GM18861 (cell line): ENCODE data around the gene TBC1D30.
"Not testable (repeated sequence)": the region's sequence is repeated elsewhere in the genome, so short reads cannot be mapped to it uniquely, and the experiment has no call there.

ENCODE experiments used
- ATAC-seq: cut with Tn5 transposase; IDR thresholded peaks from one replicate; pipeline ENCODE4 v1.9.1; 2021; ENCODE audit not compliant: unreplicated experiment

Gene TBC1D30

DNA sequence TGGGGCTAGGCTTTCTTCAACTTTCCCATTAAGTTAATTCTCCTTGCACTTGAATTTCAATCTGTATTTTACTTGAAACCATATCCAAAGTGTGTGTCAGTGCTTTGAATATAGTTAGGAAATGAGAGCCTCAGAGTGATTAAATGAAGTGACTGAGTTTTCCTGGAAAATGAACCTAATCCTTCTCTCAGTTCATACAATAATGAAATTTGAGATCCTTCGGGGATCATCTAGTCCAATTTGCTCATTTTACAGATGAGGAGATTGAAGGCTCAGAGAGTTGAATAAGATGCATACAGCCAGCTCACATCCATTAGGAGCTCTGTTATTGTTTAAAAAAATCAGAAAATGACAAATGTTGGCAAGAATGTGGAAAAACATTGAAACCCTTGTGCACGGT, 18.3 kb upstream of the TBC1D30 start:
- no peak for ATAC-seq

DNA sequence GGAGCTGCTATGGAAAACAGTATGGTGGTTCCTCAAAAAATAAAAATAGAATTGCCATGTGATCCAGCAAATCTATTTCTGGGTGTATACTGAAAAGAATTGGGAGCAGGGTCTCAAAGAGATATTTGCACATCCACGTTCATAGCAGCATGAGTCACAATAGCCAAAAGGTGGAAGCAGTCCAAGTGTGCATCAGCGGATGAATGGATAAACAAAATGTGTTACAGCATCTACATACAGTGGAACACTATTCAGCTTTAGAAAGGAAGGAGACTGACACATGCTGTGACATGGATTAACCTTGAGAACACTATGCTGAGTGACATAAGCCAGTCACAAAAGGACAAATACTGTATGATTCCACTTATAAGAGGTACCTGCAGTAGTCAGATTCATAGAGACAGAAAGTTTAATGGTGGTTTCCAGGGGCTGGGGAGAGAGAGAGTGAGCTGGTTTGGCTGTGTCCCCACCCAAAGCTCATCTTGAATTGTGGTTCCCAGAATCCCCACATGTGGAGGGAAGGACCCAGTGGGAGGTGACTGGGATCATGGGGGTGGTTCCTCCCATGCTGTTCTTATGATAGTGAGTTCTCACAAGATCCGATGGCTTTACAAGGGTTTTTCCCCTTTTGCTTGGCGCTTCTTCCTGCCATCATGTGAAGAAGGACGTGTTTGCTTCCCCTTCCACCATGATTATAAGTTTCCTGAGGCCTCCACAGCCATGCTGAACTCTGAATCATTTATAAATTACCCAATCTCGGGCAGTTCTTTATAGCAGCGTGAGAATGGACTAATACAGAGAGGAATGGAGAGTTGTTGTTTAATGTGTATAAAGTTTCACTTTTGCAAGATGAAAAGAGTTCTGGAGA, 17.6 kb upstream of the TBC1D30 start:
- ATAC-seq: no peak

DNA sequence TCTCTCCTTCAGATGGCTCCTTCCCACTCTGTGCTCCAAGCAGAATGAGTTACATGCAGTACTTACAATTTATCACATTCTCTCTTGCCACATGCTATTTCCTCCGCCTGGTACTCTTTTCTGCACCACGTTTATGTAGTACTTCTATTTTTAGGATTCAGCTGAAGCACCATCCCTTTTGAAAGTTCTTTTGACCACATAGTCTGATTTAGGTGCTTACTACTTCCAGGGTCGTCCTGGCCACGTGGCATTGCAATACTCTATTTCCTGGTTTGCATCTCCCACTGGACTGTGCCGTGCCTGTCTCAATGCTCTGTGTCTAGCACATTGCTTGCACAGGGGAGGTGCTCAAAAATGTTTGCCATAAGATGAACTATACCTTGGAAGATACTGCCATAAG, 16.3 kb upstream of the TBC1D30 start:
- no peak for ATAC-seq

DNA sequence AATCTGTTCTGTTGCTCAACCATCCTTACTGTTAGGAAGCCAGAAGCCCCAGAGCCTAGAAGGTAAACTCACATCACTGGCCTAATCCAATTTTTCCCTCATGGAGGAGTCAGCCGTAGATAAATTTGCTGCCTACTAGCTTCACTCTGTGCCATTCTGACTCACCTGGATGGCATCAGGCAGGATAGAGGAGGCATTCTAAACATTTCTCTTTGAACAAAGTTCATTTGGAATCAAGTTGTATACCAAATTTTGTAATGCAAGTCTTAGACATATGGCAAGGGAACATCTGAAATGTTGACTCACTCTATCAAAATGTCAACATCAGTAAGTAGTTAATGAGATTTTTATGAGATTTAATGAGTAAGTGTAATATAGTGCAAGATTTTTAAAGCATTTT, 13.6 kb upstream of the TBC1D30 start:
- ATAC-seq: no peak

DNA sequence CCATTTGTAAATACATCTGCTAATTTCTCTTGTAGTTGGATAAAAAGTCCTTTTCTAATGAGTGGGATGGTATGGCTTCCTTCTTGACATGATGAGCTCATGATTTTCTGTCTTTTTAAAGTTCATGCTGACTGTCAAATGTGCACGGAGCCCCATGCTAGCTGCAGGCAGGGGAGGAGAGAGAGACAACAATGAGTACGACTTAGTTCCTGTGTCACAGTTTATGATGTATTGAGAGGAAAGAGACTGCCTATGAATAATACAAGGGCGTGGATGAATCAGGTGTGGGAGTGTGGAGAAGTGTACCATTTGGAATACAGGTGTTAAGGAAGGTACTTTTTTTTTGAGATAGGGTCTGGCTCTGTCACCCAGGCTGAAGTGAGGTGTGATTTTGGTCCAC, 10.7 kb upstream of the TBC1D30 start:
- ATAC-seq: no peak

DNA sequence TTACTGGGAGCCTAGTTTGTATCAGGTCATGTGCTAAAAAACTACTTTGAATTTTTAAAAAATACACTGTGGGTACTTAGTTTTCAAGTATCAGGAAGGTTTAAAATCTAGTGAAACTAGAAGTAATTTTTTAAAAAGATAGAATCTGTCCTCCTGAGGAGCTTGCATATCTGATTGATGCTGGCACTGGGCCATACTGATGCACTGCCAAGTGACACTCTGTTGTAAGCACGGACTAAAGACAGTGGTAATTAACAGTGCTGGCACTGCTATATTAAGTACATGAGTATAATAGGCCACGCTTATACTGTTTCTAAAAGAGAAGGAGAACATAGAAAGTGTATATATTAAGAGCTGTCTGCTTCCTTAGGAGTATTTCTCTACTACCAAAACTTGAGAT, 10.0 kb upstream of the TBC1D30 start:
- no peak for ATAC-seq

DNA sequence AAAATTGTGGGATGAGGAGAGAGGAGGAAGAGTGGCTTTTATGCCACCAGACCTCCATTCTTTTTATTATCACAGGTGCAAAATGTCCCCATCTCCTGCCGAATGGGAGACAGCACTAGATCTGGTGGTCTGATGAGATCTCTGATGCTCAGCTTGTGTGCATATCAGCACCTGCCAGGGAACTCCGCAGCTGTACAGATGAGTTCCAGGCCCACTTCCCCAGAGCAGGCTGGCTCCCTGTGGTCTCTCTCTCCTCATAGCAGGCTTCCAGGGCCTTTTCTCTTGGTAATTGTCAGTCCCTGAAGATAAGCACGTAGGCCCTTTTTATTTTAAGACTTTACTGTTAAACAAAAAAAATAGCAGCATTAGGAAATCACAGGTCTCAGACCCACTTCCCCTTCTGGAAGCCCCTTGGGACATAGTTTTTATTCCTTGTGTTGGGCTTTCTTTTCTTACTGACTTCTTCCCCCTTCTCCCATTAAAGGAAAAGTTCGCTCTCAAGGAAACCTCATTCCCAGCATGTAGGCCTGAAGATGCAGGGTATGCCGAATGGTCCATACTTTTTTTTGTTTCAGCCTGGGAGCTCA, 4.5 kb upstream of the TBC1D30 start:
- ATAC-seq: no peak

DNA sequence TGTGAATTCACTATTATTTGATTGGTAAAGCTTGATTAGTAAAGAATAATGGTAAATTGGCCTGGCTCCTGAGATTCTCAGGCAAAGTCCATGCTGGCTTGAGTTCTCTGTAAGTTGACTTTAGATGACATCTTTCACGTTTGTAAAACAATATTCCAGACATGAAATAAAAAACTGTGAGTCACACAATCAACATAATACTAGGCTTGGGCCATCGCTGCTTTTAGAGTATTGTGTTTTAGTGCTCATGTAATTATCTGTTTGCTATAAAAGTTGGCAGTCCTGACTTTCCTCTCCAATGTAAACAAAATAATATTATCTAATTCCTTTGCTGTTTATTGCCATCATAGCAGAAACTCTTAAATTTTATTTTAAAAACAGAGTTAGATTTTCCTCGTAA, 3.9 kb upstream of the TBC1D30 start:
- ATAC-seq: no peak

DNA sequence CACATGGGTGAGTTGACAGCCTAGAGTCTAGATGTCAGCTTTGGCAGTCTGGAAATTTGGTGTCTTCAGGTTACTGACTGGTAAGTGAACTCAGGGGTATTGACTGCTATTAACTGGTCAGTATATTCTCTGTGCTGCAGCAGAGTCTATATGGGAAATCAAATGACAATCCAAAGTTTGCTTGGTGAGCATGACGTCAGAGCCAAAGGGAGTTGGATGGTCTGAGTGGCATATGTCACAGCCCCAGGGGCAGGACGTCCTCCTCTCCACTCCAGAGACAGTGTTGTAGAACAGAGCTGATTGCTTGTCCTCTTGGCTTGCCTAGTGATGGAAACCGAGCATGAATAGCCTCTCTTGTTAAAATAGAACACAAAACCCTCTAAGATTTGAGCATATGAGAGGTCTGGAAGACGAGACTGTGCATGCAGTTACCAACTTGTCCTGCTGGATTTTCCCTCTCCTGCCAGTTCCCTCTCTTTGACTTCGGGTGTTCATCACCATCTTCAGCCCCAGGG, 3.3 kb upstream of the TBC1D30 start:
- no peak for ATAC-seq

DNA sequence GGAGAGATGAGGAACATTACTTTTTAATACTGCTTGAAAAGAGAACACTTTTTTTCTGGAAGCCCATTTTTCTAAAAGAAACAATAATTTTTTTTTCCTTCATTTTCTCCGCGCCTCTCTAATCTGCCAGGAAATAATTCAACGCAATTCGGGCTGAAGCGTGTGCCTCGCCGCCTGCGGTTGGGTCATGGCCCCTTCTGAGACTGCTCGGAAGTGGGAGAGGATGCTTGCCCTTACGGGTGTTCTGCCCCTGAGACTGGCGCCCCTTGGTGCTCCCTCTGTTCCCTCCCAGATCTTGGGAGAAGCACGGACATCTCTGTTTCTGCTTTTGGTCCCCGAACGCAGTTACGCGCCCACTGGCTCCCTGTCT, 332 bp upstream of the TBC1D30 start:
- no peak for ATAC-seq

DNA sequence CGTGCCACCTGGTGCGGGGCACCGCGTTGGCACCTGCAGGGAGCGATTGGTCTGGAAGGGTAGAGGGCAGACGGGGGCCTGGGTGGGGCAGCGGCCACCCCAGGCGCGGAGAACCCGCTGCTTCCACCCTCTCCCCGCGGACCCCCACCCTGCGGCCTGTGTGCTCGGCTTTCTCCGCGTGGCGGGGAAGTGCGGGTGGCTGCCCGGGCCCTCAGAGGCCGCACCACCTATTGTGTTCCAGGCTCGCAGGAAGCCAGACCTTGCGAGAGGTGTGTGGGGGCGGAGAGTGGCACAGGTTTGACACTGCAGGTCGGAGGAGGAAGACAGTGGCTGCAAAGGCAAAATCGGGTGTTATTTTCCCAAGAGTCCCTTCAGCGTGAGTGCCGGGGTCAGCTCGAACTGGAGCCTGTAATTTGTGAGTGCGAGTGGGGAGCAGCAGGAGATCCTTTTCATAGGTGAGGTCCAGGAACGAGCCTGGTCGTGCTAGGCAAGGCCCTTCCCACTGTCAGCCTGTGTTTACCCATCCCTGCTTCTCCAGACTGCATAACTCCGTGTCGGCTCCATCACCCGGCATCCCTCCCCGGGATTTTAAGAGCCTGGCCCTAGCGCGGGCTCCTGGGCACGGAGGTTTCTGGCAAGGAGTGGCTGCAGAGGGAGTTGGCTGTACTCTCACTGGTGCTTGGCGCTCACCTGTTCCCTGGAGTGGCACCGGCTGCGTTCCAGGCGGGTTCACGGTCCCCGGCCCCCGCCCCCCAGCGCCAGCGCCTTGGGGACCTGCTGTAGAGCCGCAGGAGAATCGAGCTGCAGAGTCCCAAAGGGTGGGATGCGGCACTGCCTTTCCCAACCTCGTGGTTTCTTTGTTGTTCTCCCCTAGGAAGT, 935 bp downstream of the TBC1D30 start:
- ATAC-seq: no peak

DNA sequence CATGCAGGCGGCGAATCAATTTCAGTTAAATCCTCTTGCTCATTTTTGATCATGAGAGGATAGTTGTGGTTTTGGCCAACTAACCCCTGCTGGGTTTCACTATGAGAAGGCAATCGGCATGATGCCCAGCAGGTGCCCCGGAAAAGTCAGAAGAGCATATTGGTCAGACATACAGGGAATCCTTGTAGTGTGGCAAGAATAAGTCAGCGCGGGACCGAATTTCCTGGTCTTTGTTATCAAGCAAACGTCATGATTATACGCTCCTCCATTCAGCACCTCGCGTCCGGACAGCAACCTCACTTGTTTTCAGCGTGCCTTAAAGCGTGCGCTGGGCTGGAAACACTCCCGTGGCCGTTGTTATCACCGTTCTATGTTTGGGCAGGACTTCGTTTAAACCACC, 1.8 kb downstream of the TBC1D30 start:
- peak; percentile 65 for ATAC-seq

DNA sequence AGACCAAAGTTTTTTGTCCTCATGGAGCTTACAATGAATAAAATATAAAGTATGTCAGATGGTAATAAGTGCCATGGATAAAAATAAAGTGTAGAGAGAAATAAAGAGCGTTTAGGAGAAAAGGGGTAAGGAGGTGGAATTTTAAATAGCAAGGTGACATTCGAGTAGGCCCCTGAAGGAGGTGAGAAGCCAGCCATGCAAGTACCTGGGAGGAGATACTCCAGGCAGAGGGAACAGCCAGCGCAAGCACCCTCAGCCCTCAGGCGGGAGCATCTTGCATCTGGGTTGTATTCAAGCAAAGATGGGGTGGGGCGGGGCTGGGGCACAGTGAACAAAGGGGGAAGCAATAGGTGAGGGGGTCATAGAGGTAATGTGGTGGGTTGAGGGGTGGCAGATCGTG, 4.3 kb downstream of the TBC1D30 start:
- ATAC-seq: no peak

DNA sequence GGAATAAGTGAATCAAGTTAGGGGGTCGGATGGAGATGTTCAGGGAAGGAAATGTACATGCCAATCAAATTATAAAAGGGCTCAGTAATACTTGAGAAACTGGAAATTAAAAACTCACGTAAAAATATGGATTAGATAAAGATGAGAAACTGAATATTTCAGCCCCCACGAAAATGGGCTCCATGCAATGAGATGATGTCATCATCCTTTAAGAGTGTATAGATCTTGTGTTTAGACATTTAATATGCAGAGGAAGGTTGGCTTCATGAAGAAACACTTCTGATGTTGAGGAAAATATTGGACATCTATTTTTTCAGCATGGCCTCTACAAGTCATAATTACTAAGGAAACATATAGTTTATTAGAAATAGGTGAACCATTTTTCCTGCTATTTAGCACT, 9.5 kb downstream of the TBC1D30 start:
- no peak for ATAC-seq

DNA sequence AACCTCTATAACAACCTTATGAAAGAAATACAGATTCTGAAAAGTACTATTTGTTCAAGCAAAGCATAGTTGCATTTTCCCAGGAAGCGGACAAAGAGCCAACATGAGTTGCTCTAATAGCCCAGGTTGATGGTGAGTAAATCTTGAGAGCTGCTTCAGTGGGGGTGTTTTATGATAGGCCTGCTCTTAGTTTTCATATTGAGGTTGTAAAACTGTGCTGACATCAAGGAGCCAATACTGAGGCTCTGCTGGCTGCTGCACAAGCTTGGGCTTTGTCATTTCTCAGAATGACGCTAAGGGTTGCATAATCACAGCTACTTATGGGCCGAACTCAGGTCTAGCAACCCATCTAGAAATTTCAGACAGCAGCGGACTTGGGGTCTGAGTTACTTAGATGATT, 11.5 kb downstream of the TBC1D30 start:
- ATAC-seq: no peak

DNA sequence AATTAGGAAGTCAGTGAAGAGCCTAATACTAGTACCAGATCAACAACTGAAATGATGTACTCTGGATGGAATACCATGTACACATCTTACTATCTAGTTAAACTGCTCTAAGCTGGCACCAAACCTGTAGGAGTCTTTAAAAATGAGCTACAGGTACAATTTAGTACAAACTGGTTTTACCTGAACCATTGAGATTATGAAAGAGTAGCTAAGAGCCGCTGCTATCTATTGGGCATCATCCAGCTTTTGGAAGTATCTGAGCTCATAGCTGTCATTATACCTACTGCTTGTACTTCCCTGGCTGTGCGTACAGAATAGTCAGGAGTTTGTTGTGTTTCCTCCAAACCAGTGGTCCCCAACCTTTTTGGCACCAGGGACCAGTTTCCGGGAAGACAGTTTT, 12.4 kb downstream of the TBC1D30 start:
- no peak for ATAC-seq

DNA sequence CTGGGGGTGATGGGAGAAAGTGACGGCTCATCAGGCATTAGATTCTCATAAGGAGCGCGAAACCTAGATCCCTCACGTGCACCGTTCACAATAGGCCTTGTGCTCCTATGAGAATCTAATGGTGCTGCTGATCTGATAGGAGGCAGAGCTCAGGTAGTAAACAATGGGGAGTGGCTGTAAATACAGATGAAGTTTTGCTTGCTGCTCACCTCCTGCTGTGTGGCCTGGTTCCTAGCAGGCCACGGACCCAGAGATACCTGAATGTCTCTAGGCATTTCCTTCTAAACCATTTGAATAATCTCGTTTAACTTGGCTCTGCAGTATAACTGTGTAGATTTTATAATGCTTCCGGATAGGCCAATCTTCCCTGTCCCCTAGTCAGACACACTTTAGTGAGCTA, 13.0 kb downstream of the TBC1D30 start:
- no peak for ATAC-seq

DNA sequence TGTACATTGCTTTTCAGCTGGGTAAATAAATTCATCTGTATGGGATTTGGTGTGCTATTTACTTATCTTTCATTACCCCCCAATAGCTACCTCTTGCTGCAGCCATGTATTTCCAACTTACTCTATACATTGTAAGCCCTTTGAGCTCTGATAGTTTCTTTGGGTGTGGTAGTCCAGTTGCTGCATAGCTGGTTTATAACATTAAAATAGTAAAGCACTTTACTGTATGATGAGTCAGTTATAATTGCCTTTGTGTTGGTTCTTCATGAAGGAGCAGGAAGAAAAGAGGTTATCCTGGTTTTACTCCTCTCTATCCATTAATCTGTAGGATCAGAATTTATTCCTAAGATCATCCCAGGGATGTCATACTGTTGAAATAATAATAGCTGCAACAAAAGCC, 15.7 kb downstream of the TBC1D30 start:
- no peak for ATAC-seq

DNA sequence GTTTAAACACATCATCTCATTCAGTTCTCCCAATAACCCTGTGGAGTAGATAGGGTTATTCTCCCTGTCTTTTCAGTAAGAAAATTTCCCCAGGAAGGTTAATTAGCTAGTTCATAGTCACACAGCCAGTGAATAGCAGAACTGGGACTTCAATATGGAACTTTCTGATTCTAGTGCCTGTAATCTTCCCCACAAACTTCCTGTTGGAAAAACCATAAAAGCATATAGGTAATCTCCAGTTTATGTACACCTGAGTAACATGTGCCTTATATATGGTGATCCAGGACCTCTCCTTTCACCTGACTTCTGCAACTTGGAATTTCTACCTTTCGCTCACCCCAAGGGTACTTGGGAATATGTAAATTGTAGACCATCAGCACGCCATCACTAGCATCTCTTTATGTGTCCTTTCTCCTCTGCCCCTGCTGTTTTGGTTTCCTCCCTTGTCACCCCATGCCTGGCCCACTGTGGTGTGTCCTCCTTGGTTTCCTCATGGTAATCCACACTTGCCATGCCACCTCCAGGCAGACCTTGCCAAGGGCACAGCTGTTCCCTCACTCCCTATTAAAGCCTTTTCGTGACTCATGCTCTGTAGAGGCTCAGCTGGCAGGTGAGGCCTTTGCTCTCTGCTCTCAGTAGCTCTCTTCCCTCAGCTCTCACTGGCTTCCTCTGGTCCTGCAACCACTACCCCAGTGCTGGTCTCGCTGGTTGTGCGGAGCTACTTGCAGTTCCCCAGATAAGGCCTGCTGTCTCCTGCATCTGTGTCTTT, 16.7 kb downstream of the TBC1D30 start:
- ATAC-seq: no peak

DNA sequence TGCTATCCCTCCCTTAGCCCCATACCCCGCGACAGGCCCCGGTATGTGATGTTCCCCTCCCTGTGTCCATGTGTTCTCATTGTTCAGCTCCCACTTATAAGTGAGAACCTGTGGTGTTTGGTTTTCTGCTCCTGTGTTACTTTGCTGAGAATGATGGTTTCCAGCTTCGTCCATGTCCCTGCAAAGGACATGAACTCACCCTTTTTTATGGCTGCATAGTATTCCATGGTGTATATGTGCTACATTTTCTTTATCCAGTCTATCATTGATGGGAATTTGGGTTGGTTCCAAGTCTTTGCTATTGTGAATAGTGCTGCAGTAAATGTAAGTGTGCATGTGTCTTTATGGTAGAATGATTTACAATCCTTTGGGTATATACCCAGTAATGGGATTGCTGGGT, 24.0 kb downstream of the TBC1D30 start:
- not testable (repeated sequence) for ATAC-seq
